GM12878 (cell line): ENCODE results near the gene PTGDR2. TPM values are rescaled to one million over a fixed set of nuclear protein-coding genes. Genes with fewer than 3 reads are reported as not detected.

Source experiments
- ATAC-seq: fragments of 200-7000 bp; cut with Tn5 transposase; 3 replicates; pipeline ENCODE4 v1.9.1; 2020; ENCODE audit warnings: mild to moderate bottlenecking, moderate library complexity
- BruUV-seq: library from RNA; stranded (reverse); fragments of 400-500 nt; replicated peaks from 2 replicates; lab custom pipeline; 2021; lab: Mats Ljungman, UMichigan
- CTCF ChIA-PET: fragments of 300-600 bp; sonication (Branson Sonifier 250); formaldehyde crosslinking; extraction: SDS; loops from one replicate; lab custom pipeline; 2021; ENCODE audit warnings: inconsistent platforms; lab: Yijun Ruan, JAX
- POLR2A ChIA-PET: fragments of 350-600 bp; formaldehyde crosslinking; extraction: SDS; loops from one replicate; lab custom pipeline; 2021; ENCODE audit warnings: inconsistent platforms; lab: Charles Lee
- RAD21 ChIA-PET: fragments of 300-600 bp; sonication (Branson Sonifier 250); formaldehyde crosslinking; loops from one replicate; lab custom pipeline; 2023; ENCODE audit warnings: antibody characterized with exemption; ENCODE audit not compliant: unreplicated experiment; lab: Charles Lee
- SMC1A ChIA-PET: fragments of 300-600 bp; sonication (Branson Sonifier 250); formaldehyde crosslinking; loops from one replicate; lab custom pipeline; 2023; ENCODE audit not compliant: unreplicated experiment, uncharacterized antibody; lab: Charles Lee
- DNase-seq: peaks from one replicate; pipeline ENCODE4 v3.0.0-alpha.2; 2011; ENCODE audit warnings: low read depth, low spot score
- FAIRE-seq: peaks from 3 replicates; lab custom pipeline; 2011; peaks lifted over from hg19 to GRCh38; lab: Jason Lieb, UNC
- H2AFZ ChIP-seq: 2 replicates; pipeline ENCODE4 v1.6.0; 2011; ENCODE audit warnings: low read depth, low read length, control low read depth; ENCODE audit not compliant: control insufficient read depth
- H3K27ac ChIP-seq: 2 replicates; pipeline ENCODE4 v1.5.1; 2011; ENCODE audit warnings: control low read depth; ENCODE audit not compliant: control insufficient read depth, insufficient read depth
- H3K27me3 ChIP-seq, 2 experiments: replicated peaks in 1 of 2; 2 replicates each; pipeline versions ENCODE4 v1.6.0 to v1.6.1; 2011; ENCODE audit warnings: low read length in 1 of 2; ENCODE audit not compliant: control insufficient read depth in 2 of 2, insufficient read depth in 2 of 2
- H3K36me3 ChIP-seq, 2 experiments: 2 replicates each; pipeline ENCODE4 v1.5.1; 2011; ENCODE audit warnings: low read length in 1 of 2; ENCODE audit not compliant: control insufficient read depth in 2 of 2, insufficient read depth in 2 of 2
- H3K4me1 ChIP-seq: 2 replicates; pipeline ENCODE4 v1.6.1; 2011; ENCODE audit warnings: mild to moderate bottlenecking, low read length, moderate library complexity, mixed read lengths; ENCODE audit not compliant: control insufficient read depth, insufficient read depth
- H3K4me2 ChIP-seq: 2 replicates; pipeline ENCODE4 v1.6.0; 2011; ENCODE audit warnings: control low read depth; ENCODE audit not compliant: control insufficient read depth, insufficient read depth
- H3K4me3 ChIP-seq: fragments of 200-600 bp; sonication (generic); 2 replicates; pipeline ENCODE4 v1.5.1; 2016
- H3K79me2 ChIP-seq: 2 replicates; pipeline ENCODE4 v1.6.0; 2011; ENCODE audit warnings: low read length; ENCODE audit not compliant: control insufficient read depth, insufficient read depth
- H3K9ac ChIP-seq: 2 replicates; pipeline ENCODE4 v1.8.0; 2011; ENCODE audit warnings: low read length, control low read depth, mixed read lengths; ENCODE audit not compliant: control insufficient read depth, insufficient read depth
- H3K9me3 ChIP-seq: replicated peaks from 3 replicates; pipeline ENCODE4 v1.5.1; 2011; ENCODE audit warnings: mild to moderate bottlenecking, low read length; ENCODE audit not compliant: control insufficient read depth, insufficient read depth
- H4K20me1 ChIP-seq: 2 replicates; pipeline ENCODE4 v1.6.0; 2011; ENCODE audit not compliant: control insufficient read depth, insufficient read depth
- EGR1 ChIP-seq, 2 experiments: IDR thresholded peaks; 1 replicate in 1 of 2; 2 replicates in 1 of 2; pipeline ENCODE4 v1.6.1; 2011 to 2012; ENCODE audit warnings: low read depth in 2 of 2, low read length in 2 of 2, borderline replicate concordance in 1 of 2, mild to moderate bottlenecking in 1 of 2, moderate library complexity in 1 of 2
- ESRRA ChIP-seq: IDR thresholded peaks from 2 replicates; pipeline ENCODE4 v1.6.1; 2012; ENCODE audit warnings: mild to moderate bottlenecking, low read length, improper control_type of control experiment
- MEF2A ChIP-seq: IDR thresholded peaks from 2 replicates; pipeline ENCODE4 v1.6.1; 2011; ENCODE audit warnings: low read depth, mild to moderate bottlenecking, low read length, moderate library complexity; ENCODE audit not compliant: insufficient read depth
- MTA2 ChIP-seq: fragments of 450-650 bp; IDR thresholded peaks from 2 replicates; pipeline ENCODE4 v1.6.1; 2016; ENCODE audit warnings: low read depth, mild to moderate bottlenecking, moderate library complexity
- NBN ChIP-seq: fragments of 450-650 bp; IDR thresholded peaks from 2 replicates; pipeline ENCODE4 v1.6.1; 2016
- NR2C1 ChIP-seq: fragments of 450-650 bp; IDR thresholded peaks from 2 replicates; pipeline ENCODE4 v1.6.1; 2017; ENCODE audit warnings: antibody characterized with exemption, mild to moderate bottlenecking, moderate library complexity
- RELA ChIP-seq: fragments of 450-650 bp; IDR thresholded peaks from 2 replicates; pipeline ENCODE4 v1.8.0; 2014; ENCODE audit warnings: borderline replicate concordance; ENCODE audit not compliant: partially characterized antibody
- SIX5 ChIP-seq: IDR thresholded peaks from 2 replicates; pipeline ENCODE4 v1.6.1; 2011; ENCODE audit warnings: mild to moderate bottlenecking, low read depth, low read length, moderate library complexity; ENCODE audit not compliant: severe bottlenecking
- SUZ12 ChIP-seq: fragments of 200-600 bp; sonication (generic); IDR thresholded peaks from one replicate; pipeline ENCODE4 v1.6.1; 2018; ENCODE audit warnings: antibody characterized with exemption, mild to moderate bottlenecking; ENCODE audit not compliant: unreplicated experiment
- TBL1XR1 ChIP-seq: IDR thresholded peaks from 2 replicates; pipeline ENCODE4 v1.6.1; 2012; ENCODE audit warnings: low read depth, low read length, improper control_type of control experiment
- WGBS: methylation state at CpG from one replicate; pipeline ENCODE4 v1.1.6; 2016; ENCODE audit warnings: low lambda C conversion rate; ENCODE audit not compliant: insufficient replicate concordance, insufficient coverage; ENCODE audit errors: missing lambda C conversion rate; 5-methylcytosine and 5-hydroxymethylcytosine counted together
- in situ Hi-C: fragments of 300-500 bp; cut with MboI; formaldehyde crosslinking; loops from 9 replicates; pipeline ENCODE4 v1.14.3; 2018; ENCODE audit warnings: mixed read lengths
- intact Hi-C: fragments of 100-400 bp; cut with micrococcal nuclease; formaldehyde crosslinking; loops from one replicate; pipeline ENCODE4 v1.14.2; 2022; ENCODE audit not compliant: unreplicated experiment
- polyA plus RNA-seq, 11 experiments: library from polyadenylated mRNA; depleted of rRNA in 4 of 11; unstranded in 6 of 11; stranded (reverse) in 5 of 11; fragments of >200 nt; fragmentation: Nextera tagmentation in 4 of 11; fragmentation: Illumina TruSeq in 1 of 11; extraction: Ambion mirVana in 4 of 11; extraction: Trizol in 1 of 11; gene quantifications; 1 replicate in 1 of 11; 2 replicates in 10 of 11; pipeline versions ENCODE4 v1.2.1 to v1.2.3, GENCODE V29; 2011 to 2016; ENCODE audit warnings: inconsistent platforms in 2 of 11, missing spikeins in 2 of 11, low read depth in 1 of 11
- total RNA-seq, 4 experiments: library from RNA; depleted of rRNA in 3 of 4; stranded (reverse); fragments of >200 nt in 3 of 4; fragmentation: Illumina TruSeq in 1 of 4; extraction: Trizol in 1 of 4; gene quantifications; 2 replicates each; pipeline versions ENCODE4 v1.2.1 to v1.2.3, GENCODE V29; 2013 to 2021
- TF ChIP-seq, protein P1 (sequence below): fragments of 450-650 bp; IDR thresholded peaks from 2 replicates; pipeline ENCODE4 v1.6.1; 2017; ENCODE audit warnings: mild to moderate bottlenecking, low read depth, inconsistent platforms; ENCODE audit not compliant: poor library complexity, severe bottlenecking
- TF ChIP-seq, protein P2 (sequence below): IDR thresholded peaks from 2 replicates; pipeline ENCODE4 v1.6.1; 2012; ENCODE audit warnings: mild to moderate bottlenecking, low read depth, low read length
- TF ChIP-seq, protein P3 (sequence below): fragments of 450-650 bp; IDR thresholded peaks from 2 replicates; pipeline ENCODE4 v1.6.1; 2016; ENCODE audit warnings: mild to moderate bottlenecking, moderate library complexity, borderline replicate concordance

Gene PTGDR2
- total and polyA plus RNA-seq, 10 of the 15 experiments (the other 5 are each of a cell fraction or from before 2014, with no cell fraction given): 0.01 to 0.28 (median 0.15) TPM; not detected in 6

DNA sequence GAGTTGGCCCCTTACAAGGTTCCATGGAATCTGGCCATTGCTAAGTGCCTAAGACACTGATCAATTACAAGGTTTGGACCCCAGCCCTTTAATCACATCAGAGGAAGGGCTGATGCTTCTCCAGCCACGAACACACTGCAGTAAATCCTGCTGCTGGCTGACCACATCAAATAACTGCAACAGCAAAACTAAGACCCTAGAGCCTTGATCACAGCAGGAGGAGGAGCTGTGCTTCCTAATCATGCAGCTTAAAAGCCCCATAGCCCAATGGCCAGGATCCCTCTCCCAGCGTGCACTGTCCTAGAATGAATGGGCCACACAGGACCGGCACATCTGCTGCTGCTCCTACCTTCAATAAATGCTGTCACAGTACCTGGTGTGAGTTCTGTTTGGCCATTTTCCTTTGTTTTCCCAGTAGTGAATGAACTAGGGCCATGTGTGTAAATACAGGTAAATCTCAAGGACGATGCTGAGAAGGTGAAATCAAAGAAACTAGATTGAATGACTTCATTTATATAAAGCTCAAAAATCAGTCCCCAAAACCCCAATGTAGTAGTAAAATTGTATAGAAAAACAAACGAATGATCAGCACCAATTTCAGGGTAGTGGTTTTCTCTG lies 24.3 kb upstream of the PTGDR2 start:
- intact Hi-C loops: no loop called here
- SMC1A ChIA-PET: no interaction called here
- Histone ChIP-seq H3K4me2 (no peak overlapping the region), H3K27ac (no peak overlapping the region), H3K9me3 (no peaks in the 10 kb centered on the region), H3K36me3 (peaks cover 0 to 5% of the 10 kb centered on the region in 2 experiments; a peak in 3 of 4 replicates), H2AFZ (no peak overlapping the region), H3K79me2 (no peaks in the 10 kb centered on the region), H3K9ac (no peak overlapping the region), H3K4me1 (no peaks in the 10 kb centered on the region), H3K4me3 (no peak overlapping the region), H4K20me1 (no peaks in the 10 kb centered on the region; the same call in 1 of the 2 replicates), H3K27me3 (no peaks in the 10 kb centered on the region)
- no TSS peak for BruUV-seq
- in situ Hi-C loops: no loop called here
- 81% methylated on average over 5 of the region's 5 CpGs for WGBS
- FAIRE-seq: no peak
- RAD21 ChIA-PET: no interaction called here
- CTCF ChIA-PET: no interaction called here
- no peak for DNase-seq
- POLR2A ChIA-PET: no interaction called here
- TF ChIP-seq, protein P1, sequence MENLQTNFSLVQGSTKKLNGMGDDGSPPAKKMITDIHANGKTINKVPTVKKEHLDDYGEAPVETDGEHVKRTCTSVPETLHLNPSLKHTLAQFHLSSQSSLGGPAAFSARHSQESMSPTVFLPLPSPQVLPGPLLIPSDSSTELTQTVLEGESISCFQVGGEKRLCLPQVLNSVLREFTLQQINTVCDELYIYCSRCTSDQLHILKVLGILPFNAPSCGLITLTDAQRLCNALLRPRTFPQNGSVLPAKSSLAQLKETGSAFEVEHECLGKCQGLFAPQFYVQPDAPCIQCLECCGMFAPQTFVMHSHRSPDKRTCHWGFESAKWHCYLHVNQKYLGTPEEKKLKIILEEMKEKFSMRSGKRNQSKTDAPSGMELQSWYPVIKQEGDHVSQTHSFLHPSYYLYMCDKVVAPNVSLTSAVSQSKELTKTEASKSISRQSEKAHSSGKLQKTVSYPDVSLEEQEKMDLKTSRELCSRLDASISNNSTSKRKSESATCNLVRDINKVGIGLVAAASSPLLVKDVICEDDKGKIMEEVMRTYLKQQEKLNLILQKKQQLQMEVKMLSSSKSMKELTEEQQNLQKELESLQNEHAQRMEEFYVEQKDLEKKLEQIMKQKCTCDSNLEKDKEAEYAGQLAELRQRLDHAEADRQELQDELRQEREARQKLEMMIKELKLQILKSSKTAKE: no peak
- TF ChIP-seq, protein P2, sequence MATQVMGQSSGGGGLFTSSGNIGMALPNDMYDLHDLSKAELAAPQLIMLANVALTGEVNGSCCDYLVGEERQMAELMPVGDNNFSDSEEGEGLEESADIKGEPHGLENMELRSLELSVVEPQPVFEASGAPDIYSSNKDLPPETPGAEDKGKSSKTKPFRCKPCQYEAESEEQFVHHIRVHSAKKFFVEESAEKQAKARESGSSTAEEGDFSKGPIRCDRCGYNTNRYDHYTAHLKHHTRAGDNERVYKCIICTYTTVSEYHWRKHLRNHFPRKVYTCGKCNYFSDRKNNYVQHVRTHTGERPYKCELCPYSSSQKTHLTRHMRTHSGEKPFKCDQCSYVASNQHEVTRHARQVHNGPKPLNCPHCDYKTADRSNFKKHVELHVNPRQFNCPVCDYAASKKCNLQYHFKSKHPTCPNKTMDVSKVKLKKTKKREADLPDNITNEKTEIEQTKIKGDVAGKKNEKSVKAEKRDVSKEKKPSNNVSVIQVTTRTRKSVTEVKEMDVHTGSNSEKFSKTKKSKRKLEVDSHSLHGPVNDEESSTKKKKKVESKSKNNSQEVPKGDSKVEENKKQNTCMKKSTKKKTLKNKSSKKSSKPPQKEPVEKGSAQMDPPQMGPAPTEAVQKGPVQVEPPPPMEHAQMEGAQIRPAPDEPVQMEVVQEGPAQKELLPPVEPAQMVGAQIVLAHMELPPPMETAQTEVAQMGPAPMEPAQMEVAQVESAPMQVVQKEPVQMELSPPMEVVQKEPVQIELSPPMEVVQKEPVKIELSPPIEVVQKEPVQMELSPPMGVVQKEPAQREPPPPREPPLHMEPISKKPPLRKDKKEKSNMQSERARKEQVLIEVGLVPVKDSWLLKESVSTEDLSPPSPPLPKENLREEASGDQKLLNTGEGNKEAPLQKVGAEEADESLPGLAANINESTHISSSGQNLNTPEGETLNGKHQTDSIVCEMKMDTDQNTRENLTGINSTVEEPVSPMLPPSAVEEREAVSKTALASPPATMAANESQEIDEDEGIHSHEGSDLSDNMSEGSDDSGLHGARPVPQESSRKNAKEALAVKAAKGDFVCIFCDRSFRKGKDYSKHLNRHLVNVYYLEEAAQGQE: no peak
- TF ChIP-seq MEF2A (no peak), RELA (no peak), NBN (no peak), NR2C1 (no peak), MTA2 (no peak), ESRRA (no peak), SIX5 (no peak), TBL1XR1 (no peak), SUZ12 (no peak), EGR1 (IDR thresholded peaks at IDR 0.05; ENCODE audit: borderline replicate concordance in 1 of 2, low read depth in 2 of 2, low read length in 2 of 2) (no peak)
- TF ChIP-seq, protein P3, sequence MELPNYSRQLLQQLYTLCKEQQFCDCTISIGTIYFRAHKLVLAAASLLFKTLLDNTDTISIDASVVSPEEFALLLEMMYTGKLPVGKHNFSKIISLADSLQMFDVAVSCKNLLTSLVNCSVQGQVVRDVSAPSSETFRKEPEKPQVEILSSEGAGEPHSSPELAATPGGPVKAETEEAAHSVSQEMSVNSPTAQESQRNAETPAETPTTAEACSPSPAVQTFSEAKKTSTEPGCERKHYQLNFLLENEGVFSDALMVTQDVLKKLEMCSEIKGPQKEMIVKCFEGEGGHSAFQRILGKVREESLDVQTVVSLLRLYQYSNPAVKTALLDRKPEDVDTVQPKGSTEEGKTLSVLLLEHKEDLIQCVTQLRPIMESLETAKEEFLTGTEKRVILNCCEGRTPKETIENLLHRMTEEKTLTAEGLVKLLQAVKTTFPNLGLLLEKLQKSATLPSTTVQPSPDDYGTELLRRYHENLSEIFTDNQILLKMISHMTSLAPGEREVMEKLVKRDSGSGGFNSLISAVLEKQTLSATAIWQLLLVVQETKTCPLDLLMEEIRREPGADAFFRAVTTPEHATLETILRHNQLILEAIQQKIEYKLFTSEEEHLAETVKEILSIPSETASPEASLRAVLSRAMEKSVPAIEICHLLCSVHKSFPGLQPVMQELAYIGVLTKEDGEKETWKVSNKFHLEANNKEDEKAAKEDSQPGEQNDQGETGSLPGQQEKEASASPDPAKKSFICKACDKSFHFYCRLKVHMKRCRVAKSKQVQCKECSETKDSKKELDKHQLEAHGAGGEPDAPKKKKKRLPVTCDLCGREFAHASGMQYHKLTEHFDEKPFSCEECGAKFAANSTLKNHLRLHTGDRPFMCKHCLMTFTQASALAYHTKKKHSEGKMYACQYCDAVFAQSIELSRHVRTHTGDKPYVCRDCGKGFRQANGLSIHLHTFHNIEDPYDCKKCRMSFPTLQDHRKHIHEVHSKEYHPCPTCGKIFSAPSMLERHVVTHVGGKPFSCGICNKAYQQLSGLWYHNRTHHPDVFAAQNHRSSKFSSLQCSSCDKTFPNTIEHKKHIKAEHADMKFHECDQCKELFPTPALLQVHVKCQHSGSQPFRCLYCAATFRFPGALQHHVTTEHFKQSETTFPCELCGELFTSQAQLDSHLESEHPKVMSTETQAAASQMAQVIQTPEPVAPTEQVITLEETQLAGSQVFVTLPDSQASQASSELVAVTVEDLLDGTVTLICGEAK: no peak
- no peak for ATAC-seq
